Tibial nerve (tissue), 3 donors: ENCODE measurements around the gene PPHLN1.

Experiments used
- POLR2A ChIP-seq, 2 donors: fragments of 450-650 bp; IDR thresholded peaks; one replicate each; pipeline ENCODE4 v1.6.1; 2017; ENCODE audit warnings: antibody characterized with exemption in 2 of 2, mild to moderate bottlenecking in 2 of 2, moderate library complexity in 2 of 2
- TF ChIP-seq, protein P1 (sequence below), 5 experiments: fragments of 200-600 bp in 3 of 5; fragments of 450-650 bp in 2 of 5; sonication (generic) in 3 of 5; IDR thresholded peaks; one replicate each; pipeline ENCODE4 v1.5.1; 2016 to 2019; ENCODE audit warnings: antibody characterized with exemption in 5 of 5, mild to moderate bottlenecking in 3 of 5, moderate library complexity in 2 of 5

DNA sequence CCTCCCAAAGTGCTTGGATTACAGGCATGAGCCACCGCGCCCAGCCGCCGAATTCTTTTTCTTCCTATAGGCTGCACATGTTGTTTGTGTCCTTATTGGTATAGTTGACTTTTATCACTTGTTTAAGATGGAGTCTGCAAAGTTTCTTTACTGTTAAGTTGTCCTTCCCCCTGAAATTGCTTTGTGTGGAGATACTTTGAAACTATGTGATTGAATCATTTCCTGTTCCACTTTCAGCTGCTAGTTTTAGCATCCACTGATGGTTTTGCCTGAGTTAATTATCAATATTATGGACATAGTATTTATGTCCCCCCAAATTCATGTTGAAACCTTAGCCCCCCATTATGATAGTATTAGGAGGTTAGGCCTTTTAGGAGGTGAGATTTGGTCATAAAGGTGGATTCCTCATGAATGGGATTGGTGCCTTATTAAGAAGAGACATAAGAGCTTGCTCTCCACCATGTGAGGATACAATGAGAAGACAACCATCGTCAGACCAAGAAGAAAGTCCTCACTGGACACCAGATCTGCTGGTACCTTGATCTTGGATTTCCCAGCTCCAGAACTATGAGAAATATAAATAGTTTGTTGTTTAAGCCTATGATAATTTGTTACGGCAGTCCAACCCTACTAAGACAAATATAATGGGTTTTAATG lies 34.9 kb downstream of the PPHLN1 start:
- TF ChIP-seq, protein P1, sequence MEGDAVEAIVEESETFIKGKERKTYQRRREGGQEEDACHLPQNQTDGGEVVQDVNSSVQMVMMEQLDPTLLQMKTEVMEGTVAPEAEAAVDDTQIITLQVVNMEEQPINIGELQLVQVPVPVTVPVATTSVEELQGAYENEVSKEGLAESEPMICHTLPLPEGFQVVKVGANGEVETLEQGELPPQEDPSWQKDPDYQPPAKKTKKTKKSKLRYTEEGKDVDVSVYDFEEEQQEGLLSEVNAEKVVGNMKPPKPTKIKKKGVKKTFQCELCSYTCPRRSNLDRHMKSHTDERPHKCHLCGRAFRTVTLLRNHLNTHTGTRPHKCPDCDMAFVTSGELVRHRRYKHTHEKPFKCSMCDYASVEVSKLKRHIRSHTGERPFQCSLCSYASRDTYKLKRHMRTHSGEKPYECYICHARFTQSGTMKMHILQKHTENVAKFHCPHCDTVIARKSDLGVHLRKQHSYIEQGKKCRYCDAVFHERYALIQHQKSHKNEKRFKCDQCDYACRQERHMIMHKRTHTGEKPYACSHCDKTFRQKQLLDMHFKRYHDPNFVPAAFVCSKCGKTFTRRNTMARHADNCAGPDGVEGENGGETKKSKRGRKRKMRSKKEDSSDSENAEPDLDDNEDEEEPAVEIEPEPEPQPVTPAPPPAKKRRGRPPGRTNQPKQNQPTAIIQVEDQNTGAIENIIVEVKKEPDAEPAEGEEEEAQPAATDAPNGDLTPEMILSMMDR (IDR thresholded peaks at IDR 0.05) = no peak
- TF ChIP-seq POLR2A (IDR thresholded peaks at IDR 0.05) = no peak
